TTC549 (cell line): ENCODE data around the gene TRAP1.
"Not testable (repeated sequence)": the region's sequence is repeated elsewhere in the genome, so short reads cannot be mapped to it uniquely, and the experiment has no call there.

Source experiments
- FAIRE-seq: peaks from 2 replicates; lab custom pipeline; 2012; peaks lifted over from hg19 to GRCh38; lab: Jason Lieb, UNC

Gene TRAP1

DNA sequence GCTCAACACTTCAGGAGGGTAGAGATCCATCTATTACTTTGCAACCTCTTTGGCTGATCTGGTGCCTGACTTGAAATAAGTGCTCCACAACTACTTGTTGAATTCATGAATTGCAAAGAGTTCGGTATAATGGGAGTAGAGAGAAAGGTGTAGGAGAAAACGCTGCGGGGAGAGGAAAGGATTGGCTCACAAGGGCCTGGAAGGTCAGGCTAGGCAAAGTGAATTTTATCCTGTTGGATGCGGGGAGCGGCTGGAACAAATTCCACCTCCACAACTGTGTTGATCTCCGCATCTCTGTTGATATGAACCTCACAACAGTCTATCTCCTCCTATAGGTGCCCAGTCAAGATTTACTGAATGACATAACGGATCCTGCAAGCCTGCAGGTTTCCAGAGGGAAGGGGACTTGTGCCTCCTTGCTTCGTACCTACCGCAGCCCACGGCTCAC, 106.6 kb downstream of the TRAP1 start:
- no peak for FAIRE-seq

DNA sequence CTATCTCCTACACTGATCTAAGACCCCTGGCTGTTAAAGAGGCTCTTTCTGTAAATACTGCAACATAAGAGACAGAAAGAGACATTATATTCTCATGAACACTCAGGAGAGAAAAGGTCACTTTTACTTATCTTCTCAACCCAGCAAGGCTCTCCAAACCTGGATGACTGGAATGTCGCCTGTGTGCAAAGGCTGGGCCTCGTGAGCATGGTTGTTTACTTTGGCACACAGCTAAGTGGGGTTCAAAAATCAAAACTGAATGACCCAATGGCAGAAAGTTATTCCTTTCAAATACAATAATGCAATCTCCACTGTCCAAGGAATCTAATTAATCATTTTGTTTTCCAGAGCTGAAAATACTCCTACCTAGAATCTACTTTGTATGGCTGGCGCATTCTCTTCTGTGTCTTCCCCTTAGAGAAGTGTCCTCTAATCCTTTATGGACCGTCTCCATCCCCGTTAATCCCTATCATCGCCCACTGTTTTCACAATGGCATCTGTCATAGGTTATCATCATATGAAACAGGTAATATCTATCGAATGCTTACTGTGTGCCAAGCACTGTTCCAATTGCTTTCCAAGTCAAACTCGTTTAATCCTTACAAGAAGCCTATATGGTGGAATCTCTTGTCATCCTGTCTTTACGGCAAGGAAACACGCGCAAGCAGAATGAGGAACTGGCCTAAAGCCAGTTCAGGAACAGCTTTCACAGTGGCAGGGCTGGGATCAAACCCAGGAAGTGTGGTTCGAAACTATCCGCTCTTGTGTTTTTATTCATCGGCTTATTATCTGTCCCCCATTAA, 107.2 kb downstream of the TRAP1 start:
- no peak for FAIRE-seq

- not testable (repeated sequence) for FAIRE-seq
These were observed 108.3 kb downstream of the TRAP1 start for GRCh38 chr16:3608976-3609375.

DNA sequence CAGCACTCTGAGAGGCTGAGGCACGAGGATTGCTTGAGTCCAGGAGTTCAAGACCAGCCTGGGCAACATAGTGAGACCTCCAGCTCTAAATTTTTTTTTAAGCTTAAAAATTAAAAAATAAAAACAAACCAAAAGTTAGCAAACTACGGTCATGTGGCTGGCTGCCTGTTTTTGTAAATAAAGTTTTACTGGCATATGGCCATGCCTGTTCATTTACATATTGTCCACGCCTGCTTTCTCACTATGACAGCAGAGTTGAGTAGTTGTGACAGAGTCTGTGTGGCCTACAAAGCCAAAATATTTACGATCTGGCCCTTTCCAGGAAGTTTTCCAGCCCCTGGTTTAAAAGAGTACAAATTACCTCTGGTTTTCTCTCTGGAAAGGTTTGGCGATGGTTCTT, 109.3 kb downstream of the TRAP1 start:
- no peak for FAIRE-seq
